GM12801 (cell line): ENCODE results near the gene RPS6KA2.

Experiments used
- TF ChIP-seq, protein P1 (sequence below): IDR thresholded peaks from one replicate; pipeline ENCODE4 v1.5.1; 2011; ENCODE audit warnings: control low read depth; ENCODE audit not compliant: insufficient read length; ENCODE audit errors: extremely low read depth

The RPS6KA2 gene

DNA sequence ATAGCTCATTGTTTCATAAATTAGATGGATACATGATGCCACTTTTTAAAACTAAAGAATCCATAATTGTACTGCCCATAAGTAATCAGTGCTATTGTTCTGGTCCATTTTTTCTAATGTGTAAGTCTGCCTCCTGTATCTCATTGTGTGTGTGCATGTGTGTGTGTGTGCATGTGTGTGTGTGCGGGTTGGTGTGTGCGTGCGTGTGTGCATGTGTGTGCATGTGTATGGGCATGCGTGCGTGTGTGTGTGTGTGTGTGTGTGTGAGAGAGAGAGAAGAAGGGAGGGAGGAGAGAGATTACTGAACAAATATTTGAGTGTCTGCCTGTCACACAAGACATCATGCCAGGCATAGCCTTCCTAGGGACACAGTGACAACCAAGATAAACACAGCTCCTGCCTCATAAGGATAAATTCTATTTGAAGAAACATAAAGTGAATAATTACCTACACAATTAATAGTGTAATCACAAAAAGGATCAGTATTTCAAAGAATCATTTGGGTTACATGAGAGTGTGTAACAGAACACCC lies 33.2 kb upstream of the RPS6KA2 start:
- TF ChIP-seq, protein P1, sequence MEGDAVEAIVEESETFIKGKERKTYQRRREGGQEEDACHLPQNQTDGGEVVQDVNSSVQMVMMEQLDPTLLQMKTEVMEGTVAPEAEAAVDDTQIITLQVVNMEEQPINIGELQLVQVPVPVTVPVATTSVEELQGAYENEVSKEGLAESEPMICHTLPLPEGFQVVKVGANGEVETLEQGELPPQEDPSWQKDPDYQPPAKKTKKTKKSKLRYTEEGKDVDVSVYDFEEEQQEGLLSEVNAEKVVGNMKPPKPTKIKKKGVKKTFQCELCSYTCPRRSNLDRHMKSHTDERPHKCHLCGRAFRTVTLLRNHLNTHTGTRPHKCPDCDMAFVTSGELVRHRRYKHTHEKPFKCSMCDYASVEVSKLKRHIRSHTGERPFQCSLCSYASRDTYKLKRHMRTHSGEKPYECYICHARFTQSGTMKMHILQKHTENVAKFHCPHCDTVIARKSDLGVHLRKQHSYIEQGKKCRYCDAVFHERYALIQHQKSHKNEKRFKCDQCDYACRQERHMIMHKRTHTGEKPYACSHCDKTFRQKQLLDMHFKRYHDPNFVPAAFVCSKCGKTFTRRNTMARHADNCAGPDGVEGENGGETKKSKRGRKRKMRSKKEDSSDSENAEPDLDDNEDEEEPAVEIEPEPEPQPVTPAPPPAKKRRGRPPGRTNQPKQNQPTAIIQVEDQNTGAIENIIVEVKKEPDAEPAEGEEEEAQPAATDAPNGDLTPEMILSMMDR: no peak

DNA sequence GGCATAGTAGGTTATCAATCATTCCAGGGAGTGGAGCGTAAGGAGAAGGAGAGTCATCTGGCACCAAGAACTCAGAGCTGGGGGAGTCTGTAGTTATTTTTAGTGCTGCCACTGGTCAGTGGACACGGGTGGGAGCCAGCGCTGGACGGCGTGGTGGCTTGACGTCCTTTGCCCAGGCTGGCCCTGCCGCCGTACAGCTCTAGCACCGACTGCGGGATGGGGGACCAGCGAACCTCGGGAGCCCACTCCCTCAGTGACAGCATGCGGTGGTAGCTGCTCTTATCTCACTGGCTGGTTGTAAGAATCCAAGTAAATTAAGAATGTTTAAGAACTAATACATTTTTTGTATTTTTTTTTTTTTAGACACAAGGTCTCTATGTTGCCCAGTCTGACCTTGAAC lies 32.5 kb upstream of the RPS6KA2 start:
- TF ChIP-seq, protein P1: no peak

DNA sequence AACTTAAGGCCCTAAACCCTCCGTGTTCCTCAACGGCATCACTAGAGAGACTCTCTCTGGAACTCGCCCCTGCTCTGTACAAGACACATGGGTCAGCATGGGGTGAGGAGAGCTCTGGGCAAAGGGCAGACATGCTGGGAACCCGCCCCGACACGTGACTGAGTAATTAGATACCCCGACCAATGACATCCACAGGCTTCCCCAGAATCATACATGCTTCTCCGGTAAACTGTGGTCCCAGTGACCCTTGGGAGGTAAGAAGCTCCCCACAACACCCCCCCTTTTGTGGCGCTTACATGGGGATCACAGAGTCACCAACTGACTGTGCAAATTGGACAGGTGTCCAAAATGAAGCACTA lies 31.7 kb upstream of the RPS6KA2 start:
- TF ChIP-seq, protein P1: no peak

DNA sequence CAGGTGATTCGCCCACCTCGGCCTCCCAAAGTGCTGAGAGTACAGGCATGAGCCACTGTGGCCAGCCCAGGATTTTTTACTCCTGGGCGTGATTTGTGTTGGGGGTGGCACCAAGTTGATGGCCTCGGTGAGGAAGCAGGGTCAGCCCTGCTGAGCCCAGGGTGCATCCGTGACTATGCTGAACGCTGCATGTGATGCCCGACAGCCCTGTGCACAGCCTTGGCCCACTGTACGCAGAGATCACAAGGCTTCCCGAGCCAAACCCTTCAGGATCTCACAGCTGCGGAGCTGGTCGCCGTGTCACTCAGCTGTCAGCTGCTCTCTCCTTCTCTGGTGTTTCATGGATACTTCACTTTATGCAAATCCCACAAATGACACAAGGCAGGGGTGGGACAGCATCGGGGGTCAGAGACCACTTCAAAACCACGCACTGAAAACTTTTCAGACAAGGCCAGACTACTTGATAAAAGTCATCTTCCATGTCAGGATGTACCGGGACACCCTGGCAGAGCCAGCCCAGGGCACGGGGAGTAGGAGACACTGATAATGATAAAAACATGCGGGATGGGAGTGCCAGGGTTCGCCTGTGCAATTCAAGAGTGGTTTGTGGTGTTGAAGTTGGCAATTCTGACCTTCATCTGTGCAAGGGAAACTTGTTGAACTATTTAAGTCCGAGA lies 31.2 kb upstream of the RPS6KA2 start:
- TF ChIP-seq, protein P1: no peak

DNA sequence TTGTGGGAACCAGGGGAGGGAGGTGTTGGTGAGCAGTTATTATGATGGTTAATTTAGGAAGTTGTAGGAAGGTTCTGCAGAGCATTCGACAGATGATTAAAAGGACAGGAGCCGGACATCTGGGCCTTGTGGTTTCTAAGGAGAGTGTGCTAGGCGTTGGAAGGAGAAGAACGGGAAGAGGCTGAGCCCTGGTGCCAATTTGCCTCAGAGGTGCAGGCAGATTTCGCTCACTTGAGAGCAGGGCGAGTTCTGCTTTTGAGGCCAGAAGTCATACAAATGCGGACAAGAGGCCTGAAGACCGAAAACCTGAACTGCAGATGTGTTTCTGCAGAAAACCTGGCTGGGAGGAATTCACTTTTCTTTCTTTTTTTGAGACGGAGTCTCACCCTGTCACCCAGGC lies 30.5 kb upstream of the RPS6KA2 start:
- TF ChIP-seq, protein P1: no peak

DNA sequence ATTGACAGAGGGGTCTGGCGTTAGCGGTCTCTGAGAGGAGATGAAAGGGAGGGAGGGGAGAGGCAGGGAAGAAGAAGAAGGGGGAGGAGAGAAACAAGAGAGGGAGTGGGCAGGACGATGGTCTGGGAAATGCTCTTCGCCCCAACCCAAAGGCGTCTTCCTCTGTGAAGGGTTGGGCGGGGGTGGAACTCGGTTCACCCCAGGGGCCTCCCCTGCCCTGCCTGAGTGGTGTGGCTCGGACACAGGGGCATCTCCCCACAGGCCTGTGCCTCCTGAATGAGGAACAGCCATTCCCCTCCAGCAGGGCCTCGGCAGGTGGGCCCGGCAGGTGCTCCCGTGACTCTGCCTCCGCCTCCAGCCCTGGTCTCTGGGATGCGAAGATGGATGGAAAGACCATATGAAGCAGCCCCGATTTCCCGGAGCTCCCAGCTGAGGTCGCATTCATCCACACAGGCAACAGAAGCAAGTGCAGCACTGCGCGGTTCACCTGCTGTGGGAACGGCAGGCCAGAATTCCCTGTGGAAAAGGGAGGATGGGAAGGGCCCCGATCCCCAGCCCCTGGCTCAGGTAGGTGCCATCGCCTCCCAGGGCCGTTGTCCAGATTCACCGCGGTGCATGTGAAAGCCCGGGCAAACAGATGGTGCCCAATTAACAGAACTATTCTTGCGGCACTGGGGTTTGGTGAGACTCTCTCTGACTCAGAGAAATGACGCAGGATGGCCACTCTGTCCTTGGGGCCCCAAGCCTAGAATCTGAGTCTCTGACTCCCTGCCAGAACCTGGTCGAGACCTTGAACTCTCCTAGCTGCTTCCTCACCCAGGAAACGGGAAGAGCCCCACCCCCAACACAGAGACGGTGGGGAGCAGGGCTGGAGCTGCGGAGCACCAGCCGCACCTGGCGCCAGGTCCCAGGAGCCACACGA lies 29.4 kb upstream of the RPS6KA2 start:
- TF ChIP-seq, protein P1: no peak

DNA sequence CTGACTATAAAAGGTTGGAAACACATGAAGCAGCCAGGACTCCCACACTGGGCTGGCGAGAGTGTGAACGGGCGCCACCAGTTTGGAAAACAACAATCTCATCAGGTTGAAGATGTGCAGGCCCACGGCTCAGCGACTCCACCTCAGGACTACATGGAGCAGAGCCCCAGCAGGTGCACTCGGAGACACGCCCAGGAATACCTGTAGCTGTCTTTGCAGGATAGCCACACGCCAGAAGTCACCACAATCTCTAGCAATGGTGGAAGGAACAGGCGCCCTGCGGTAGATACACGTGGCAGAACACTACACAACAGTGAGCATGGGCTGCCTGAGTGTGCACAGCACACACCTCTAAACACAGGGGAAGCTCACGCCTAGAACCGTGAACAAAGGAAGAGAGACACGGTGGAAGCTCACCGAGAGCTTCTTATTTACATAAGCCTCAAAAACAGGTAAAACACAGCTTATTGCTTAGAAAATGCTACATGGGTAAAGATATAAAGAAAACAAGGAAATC lies 28.7 kb upstream of the RPS6KA2 start:
- TF ChIP-seq, protein P1: no peak
